K562 (cell line): Measurements from ENCODE around the gene C19orf67. TPM values are rescaled to one million over a fixed set of nuclear protein-coding genes. Genes with fewer than 3 reads are reported as not detected.
A peak's percentile ranks its signal among the peaks of the same experiment; 100 is the strongest.

Experiments
- CC2D1A ChIP-seq: fragments of 450-650 bp; IDR thresholded peaks from 2 replicates; pipeline ENCODE4 v1.6.1; 2017; ENCODE audit warnings: mild to moderate bottlenecking
- GATAD2B ChIP-seq: fragments of 450-650 bp; IDR thresholded peaks from 2 replicates; pipeline ENCODE4 v1.6.1; 2017; ENCODE audit warnings: mild to moderate bottlenecking, borderline replicate concordance
- HCFC1 ChIP-seq: IDR thresholded peaks from 2 replicates; pipeline ENCODE4 v1.6.1; 2012; ENCODE audit warnings: low read depth, low read length, improper control_type of control experiment
- KLF16 ChIP-seq: IDR thresholded peaks from 2 replicates; pipeline ENCODE4 v1.6.1; 2016; ENCODE audit warnings: antibody characterized with exemption
- NCOA4 ChIP-seq: fragments of 450-650 bp; IDR thresholded peaks from 2 replicates; pipeline ENCODE4 v1.6.1; 2018; ENCODE audit warnings: mild to moderate bottlenecking; ENCODE audit not compliant: partially characterized antibody
- POLR2AphosphoS5 ChIP-seq: IDR thresholded peaks from 2 replicates; pipeline ENCODE4 v1.6.1; 2011; ENCODE audit warnings: mild to moderate bottlenecking, low read depth, low read length, moderate library complexity; ENCODE audit not compliant: control insufficient read depth, insufficient read depth
- SMARCE1 ChIP-seq: fragments of 450-650 bp; IDR thresholded peaks from 2 replicates; pipeline ENCODE4 v1.7.1; 2016; ENCODE audit warnings: mild to moderate bottlenecking
- SPI1 ChIP-seq: IDR thresholded peaks from 2 replicates; pipeline ENCODE4 v1.6.1; 2011; ENCODE audit warnings: low read depth, low read length, control low read depth, borderline replicate concordance
- ZNF316 ChIP-seq: fragments of 450-650 bp; IDR thresholded peaks from 2 replicates; pipeline ENCODE4 v1.6.1; 2016
- polyA plus RNA-seq, 8 experiments: library from polyadenylated mRNA; depleted of rRNA in 4 of 8; stranded (reverse) in 5 of 8; unstranded in 3 of 8; fragments of >200 nt; fragmentation: Nextera tagmentation in 2 of 8; fragmentation: Illumina TruSeq in 1 of 8; extraction: Ambion mirVana in 2 of 8; extraction: Trizol in 1 of 8; gene quantifications; 2 replicates each; pipeline versions ENCODE4 v1.2.1 to v1.2.3, GENCODE V29; 2011 to 2014; ENCODE audit warnings: inconsistent platforms in 1 of 8, missing spikeins in 1 of 8
- total RNA-seq, 7 experiments: library from RNA; depleted of rRNA in 6 of 7; stranded (reverse); fragments of >200 nt in 6 of 7; fragmentation: Illumina TruSeq in 2 of 7; extraction: Trizol in 2 of 7; gene quantifications; 2 replicates each; pipeline versions ENCODE4 v1.2.1 to v1.2.3, GENCODE V29; 2011 to 2021; ENCODE audit warnings: low replicate concordance in 1 of 7
- TF ChIP-seq, protein P1 (sequence below): fragments of 250-450 bp; sonication (Bioruptor Pico); IDR thresholded peaks from 2 replicates; pipeline ENCODE4 v1.8.0; 2022; ENCODE audit warnings: moderate library complexity, mild to moderate bottlenecking, inconsistent platforms
- TF ChIP-seq, protein P2 (sequence below): sonication (generic); formaldehyde crosslinking; IDR thresholded peaks from 2 replicates; pipeline ENCODE4 v1.4.0; 2020; ENCODE audit warnings: mild to moderate bottlenecking, missing genetic modification reagents
- TF ChIP-seq, protein P3 (sequence below): fragments of 450-650 bp; IDR thresholded peaks from 2 replicates; pipeline ENCODE4 v1.6.1; 2014; ENCODE audit warnings: low read depth, mild to moderate bottlenecking, moderate library complexity, borderline replicate concordance
- TF ChIP-seq, protein P4 (sequence below): IDR thresholded peaks from 3 replicates; pipeline ENCODE4 v1.6.1; 2011; ENCODE audit warnings: borderline replicate concordance, mild to moderate bottlenecking; ENCODE audit not compliant: insufficient read length, insufficient read depth
- TF ChIP-seq, protein P5 (sequence below): fragments of 250-450 bp; sonication (Bioruptor Pico); IDR thresholded peaks from 2 replicates; pipeline ENCODE4 v1.5.1; 2021; ENCODE audit warnings: mild to moderate bottlenecking
- TF ChIP-seq, protein P6 (sequence below), 2 experiments: fragments of 150-350 bp in 1 of 2; IDR thresholded peaks; 2 replicates each; pipeline ENCODE4 v1.6.1; 2012 to 2016; ENCODE audit warnings: low read depth in 2 of 2, low read length in 2 of 2, mild to moderate bottlenecking in 1 of 2, moderate library complexity in 1 of 2

The C19orf67 gene
- total and polyA plus RNA-seq, 9 of the 15 experiments (the other 6 are each of a cell fraction or from before 2014, with no cell fraction given) = 0.29 to 1.8 (median 0.51) TPM; not detected in 3

DNA sequence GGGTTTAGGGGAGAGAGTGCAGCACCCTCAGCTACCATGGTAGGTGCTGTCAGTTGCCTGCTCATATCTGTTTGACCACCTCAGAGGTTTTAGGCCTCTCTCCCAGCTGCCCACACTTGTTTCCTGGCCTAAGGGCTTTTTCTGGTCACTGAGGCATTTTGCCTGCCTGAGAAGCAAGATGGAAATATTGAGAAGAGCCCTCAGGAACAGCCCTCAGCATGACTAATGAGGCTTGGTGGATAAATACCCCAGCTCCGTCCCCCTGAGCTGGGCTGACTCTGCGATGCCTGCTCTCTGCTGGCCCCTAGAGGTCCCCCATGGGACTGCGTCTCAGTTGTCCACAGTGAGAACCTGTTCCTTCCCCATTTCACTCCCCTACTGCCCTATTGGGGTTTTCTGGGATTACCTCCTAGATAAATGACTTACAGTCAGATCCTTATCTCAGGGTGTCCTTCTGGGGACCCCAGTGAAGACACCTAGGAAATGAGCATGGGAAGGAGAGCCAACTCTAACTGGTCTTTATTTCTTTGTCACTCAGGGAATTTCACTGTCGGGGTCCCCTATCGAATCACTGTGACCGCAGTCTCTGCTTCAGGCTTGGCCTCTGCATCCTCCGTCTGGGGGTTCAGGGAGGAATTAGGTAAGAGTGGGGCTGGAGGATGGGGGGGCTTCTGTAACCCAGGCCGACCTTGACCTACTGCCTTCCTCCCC, 37.0 kb downstream of the C19orf67 start (continued):
- TF ChIP-seq, protein P1, sequence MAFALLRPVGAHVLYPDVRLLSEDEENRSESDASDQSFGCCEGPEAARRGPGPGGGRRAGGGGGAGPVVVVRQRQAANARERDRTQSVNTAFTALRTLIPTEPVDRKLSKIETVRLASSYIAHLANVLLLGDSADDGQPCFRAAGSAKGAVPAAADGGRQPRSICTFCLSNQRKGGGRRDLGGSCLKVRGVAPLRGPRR (CRISPR knock-in tag) = no peak
- TF ChIP-seq ZNF316 (no peak), SMARCE1 (0 out of 2 replicates have a peak, but pooled peaks have one; percentile 26), KLF16 (peak; percentile 48), NCOA4 (no peak), GATAD2B (no peak), CC2D1A (peak; percentile 70), HCFC1 (0 out of 2 replicates have a peak, but pooled peaks have one; percentile 37), SPI1 (no peak), POLR2AphosphoS5 (no peak)
- TF ChIP-seq, protein P2, sequence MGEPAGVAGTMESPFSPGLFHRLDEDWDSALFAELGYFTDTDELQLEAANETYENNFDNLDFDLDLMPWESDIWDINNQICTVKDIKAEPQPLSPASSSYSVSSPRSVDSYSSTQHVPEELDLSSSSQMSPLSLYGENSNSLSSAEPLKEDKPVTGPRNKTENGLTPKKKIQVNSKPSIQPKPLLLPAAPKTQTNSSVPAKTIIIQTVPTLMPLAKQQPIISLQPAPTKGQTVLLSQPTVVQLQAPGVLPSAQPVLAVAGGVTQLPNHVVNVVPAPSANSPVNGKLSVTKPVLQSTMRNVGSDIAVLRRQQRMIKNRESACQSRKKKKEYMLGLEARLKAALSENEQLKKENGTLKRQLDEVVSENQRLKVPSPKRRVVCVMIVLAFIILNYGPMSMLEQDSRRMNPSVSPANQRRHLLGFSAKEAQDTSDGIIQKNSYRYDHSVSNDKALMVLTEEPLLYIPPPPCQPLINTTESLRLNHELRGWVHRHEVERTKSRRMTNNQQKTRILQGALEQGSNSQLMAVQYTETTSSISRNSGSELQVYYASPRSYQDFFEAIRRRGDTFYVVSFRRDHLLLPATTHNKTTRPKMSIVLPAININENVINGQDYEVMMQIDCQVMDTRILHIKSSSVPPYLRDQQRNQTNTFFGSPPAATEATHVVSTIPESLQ (CRISPR knock-in tag) = no peak
- TF ChIP-seq, protein P3, sequence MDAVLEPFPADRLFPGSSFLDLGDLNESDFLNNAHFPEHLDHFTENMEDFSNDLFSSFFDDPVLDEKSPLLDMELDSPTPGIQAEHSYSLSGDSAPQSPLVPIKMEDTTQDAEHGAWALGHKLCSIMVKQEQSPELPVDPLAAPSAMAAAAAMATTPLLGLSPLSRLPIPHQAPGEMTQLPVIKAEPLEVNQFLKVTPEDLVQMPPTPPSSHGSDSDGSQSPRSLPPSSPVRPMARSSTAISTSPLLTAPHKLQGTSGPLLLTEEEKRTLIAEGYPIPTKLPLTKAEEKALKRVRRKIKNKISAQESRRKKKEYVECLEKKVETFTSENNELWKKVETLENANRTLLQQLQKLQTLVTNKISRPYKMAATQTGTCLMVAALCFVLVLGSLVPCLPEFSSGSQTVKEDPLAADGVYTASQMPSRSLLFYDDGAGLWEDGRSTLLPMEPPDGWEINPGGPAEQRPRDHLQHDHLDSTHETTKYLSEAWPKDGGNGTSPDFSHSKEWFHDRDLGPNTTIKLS = no peak
- TF ChIP-seq, protein P4, sequence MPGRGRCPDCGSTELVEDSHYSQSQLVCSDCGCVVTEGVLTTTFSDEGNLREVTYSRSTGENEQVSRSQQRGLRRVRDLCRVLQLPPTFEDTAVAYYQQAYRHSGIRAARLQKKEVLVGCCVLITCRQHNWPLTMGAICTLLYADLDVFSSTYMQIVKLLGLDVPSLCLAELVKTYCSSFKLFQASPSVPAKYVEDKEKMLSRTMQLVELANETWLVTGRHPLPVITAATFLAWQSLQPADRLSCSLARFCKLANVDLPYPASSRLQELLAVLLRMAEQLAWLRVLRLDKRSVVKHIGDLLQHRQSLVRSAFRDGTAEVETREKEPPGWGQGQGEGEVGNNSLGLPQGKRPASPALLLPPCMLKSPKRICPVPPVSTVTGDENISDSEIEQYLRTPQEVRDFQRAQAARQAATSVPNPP = no peak
- TF ChIP-seq, protein P5, sequence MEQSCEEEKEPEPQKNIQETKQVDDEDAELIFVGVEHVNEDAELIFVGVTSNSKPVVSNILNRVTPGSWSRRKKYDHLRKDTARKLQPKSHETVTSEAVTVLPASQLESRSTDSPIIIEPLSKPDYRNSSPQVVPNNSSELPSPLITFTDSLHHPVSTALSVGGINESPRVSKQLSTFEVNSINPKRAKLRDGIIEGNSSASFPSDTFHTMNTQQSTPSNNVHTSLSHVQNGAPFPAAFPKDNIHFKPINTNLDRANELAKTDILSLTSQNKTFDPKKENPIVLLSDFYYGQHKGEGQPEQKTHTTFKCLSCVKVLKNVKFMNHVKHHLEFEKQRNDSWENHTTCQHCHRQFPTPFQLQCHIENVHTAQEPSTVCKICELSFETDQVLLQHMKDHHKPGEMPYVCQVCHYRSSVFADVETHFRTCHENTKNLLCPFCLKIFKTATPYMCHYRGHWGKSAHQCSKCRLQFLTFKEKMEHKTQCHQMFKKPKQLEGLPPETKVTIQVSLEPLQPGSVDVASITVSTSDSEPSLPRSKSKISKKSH (CRISPR knock-in tag) = no peak
- TF ChIP-seq, protein P6, sequence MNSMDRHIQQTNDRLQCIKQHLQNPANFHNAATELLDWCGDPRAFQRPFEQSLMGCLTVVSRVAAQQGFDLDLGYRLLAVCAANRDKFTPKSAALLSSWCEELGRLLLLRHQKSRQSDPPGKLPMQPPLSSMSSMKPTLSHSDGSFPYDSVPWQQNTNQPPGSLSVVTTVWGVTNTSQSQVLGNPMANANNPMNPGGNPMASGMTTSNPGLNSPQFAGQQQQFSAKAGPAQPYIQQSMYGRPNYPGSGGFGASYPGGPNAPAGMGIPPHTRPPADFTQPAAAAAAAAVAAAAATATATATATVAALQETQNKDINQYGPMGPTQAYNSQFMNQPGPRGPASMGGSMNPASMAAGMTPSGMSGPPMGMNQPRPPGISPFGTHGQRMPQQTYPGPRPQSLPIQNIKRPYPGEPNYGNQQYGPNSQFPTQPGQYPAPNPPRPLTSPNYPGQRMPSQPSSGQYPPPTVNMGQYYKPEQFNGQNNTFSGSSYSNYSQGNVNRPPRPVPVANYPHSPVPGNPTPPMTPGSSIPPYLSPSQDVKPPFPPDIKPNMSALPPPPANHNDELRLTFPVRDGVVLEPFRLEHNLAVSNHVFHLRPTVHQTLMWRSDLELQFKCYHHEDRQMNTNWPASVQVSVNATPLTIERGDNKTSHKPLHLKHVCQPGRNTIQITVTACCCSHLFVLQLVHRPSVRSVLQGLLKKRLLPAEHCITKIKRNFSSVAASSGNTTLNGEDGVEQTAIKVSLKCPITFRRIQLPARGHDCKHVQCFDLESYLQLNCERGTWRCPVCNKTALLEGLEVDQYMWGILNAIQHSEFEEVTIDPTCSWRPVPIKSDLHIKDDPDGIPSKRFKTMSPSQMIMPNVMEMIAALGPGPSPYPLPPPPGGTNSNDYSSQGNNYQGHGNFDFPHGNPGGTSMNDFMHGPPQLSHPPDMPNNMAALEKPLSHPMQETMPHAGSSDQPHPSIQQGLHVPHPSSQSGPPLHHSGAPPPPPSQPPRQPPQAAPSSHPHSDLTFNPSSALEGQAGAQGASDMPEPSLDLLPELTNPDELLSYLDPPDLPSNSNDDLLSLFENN (IDR thresholded peaks at IDR 0.05; ENCODE audit: low read depth in 2 of 2, low read length in 2 of 2) = no peak
